ENCODE data around the gene TRIM10.

The TRIM10 gene

DNA sequence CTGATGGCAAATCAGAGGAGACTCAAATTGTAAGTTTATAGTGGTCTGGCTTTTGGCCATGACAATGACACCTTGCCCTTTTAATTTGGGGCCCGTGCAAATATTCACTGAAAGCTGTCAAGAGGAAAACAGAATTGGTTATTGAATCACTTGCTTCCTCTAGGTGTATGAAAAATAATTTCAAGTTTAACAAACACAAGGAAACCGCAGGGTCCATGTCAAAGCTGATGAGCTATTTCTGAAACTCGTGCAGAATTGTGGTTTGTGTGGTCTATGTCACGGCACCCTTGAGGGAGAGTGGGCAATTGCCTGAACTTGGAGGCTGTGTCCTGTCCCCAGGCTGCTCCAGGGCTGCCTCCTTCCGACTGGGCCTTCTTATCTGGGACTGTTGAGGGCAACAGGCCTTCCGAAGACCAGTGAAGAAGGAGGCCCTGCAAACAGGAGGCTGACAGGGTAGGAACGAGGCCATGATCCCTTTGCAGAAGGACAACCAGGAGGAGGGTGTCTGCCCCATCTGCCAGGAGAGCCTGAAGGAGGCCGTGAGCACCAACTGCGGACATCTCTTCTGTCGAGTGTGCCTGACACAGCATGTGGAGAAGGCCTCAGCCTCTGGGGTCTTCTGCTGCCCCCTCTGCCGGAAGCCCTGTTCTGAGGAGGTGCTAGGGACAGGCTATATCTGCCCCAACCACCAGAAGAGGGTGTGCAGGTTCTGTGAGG, 24.3 kb downstream of the TRIM10 start:
- TF ChIP-seq, protein P1, sequence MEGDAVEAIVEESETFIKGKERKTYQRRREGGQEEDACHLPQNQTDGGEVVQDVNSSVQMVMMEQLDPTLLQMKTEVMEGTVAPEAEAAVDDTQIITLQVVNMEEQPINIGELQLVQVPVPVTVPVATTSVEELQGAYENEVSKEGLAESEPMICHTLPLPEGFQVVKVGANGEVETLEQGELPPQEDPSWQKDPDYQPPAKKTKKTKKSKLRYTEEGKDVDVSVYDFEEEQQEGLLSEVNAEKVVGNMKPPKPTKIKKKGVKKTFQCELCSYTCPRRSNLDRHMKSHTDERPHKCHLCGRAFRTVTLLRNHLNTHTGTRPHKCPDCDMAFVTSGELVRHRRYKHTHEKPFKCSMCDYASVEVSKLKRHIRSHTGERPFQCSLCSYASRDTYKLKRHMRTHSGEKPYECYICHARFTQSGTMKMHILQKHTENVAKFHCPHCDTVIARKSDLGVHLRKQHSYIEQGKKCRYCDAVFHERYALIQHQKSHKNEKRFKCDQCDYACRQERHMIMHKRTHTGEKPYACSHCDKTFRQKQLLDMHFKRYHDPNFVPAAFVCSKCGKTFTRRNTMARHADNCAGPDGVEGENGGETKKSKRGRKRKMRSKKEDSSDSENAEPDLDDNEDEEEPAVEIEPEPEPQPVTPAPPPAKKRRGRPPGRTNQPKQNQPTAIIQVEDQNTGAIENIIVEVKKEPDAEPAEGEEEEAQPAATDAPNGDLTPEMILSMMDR (IDR thresholded peaks at IDR 0.05; ENCODE audit: low read depth, low read length), result no peak
- Histone ChIP-seq H3K4me1 (no peaks in the 10 kb centered on the region), H3K4me3 (ENCODE audit: low read depth, low read length) (no peak overlapping the region), H3K9me3 (no peaks in the 10 kb centered on the region), H3K36me3 (no peaks in the 10 kb centered on the region), H3K27me3 (peaks cover 34% of the 10 kb centered on the region)
- no peak for DNase-seq

DNA sequence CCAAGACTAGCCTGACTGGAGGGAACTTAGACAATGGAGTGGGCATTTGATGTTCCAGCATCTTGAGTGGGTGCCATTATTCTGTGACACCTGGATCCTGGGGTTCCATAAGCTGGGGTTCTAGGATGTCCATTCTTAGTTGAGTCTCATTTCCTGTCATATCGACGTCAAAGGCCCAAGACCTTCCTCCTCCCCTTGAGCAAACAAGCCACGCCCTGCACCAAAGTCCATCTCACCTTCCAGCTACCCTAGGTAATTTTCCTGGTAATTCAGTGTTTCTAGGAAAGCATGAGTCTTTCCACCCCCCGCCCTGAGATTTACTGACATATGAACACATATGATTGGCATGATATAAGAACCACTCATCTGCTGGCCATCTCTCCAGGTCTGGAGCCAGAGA, 25.3 kb downstream of the TRIM10 start, which contains the start of gene TRIM40:
Gene TRIM40 (plus strand): TSS at position 384 of the 400 bp plus-strand sequence. CDS start 897 bp downstream, outside the sequence.
- no peak for DNase-seq
- TF ChIP-seq, protein P1 (IDR thresholded peaks at IDR 0.05; ENCODE audit: low read depth, low read length), result no peak
- no peaks in the 10 kb centered on the region for H3K4me1 ChIP-seq
- peaks cover 37% of the 10 kb centered on the region for H3K27me3 ChIP-seq
- H3K9me3 ChIP-seq, result no peaks in the 10 kb centered on the region
- H3K36me3 ChIP-seq, result no peaks in the 10 kb centered on the region
- no peak within 1 kb of the TSS for H3K4me3 ChIP-seq (ENCODE audit: low read depth, low read length)

DNA sequence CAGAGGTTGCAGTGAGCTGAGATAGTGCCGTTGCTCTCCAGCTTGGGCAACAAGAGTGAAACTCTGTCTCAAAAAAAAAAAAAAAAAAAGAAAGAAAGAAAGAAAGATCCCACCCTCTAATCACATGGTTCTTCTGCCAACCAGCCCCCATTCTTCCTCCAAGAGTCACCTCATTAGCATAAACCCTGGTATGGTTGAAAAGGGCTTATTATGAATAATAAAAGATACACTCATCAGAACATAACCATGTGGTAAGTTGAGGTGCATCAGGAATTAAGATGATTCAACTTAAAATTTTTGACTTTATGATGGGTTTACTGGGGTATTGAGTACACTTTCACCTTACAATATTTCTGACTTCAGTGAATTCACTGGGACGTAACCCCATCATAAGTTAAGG, 25.9 kb downstream of the TRIM10 start:
- no peaks in the 10 kb centered on the region for H3K36me3 ChIP-seq
- TF ChIP-seq, protein P1 (IDR thresholded peaks at IDR 0.05; ENCODE audit: low read depth, low read length), result no peak
- no peaks in the 10 kb centered on the region for H3K9me3 ChIP-seq
- DNase-seq, result no peak
- H3K4me1 ChIP-seq, result no peaks in the 10 kb centered on the region
- H3K4me3 ChIP-seq (ENCODE audit: low read depth, low read length), result no peak overlapping the region
- peaks cover 40% of the 10 kb centered on the region for H3K27me3 ChIP-seq

DNA sequence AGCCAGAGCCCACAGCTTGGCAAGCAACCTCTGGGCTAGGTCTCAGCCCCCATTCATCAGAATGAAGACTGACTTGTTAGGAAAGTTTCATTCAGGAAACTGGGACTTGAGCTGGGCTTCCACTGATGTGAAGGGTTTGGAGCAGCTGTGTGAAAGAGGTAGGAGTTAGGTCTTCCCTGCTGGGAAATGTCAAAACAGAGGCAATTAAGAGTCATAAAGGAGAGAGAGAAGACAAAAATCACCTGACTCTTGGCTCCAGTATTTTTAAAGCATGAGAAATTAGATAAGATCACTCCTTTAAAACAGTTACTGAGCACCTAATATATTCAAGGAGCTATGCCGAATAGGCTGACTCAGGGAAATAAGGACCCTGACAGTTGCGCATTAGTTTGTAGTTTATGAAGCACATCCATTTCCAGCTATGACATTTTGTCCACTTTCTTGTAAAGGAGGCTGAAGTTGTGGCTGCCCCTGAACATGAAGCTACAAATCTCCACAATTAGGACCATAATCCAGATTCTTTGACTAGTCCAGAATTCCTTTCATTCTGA, 29.0 kb downstream of the TRIM10 start:
- H3K4me1 ChIP-seq, result no peaks in the 10 kb centered on the region
- TF ChIP-seq, protein P1 (IDR thresholded peaks at IDR 0.05; ENCODE audit: low read depth, low read length), result no peak
- H3K4me3 ChIP-seq (ENCODE audit: low read depth, low read length), result no peak overlapping the region
- H3K9me3 ChIP-seq, result no peaks in the 10 kb centered on the region
- H3K27me3 ChIP-seq, result peaks cover 65% of the 10 kb centered on the region
- H3K36me3 ChIP-seq, result no peaks in the 10 kb centered on the region
- no peak for DNase-seq

DNA sequence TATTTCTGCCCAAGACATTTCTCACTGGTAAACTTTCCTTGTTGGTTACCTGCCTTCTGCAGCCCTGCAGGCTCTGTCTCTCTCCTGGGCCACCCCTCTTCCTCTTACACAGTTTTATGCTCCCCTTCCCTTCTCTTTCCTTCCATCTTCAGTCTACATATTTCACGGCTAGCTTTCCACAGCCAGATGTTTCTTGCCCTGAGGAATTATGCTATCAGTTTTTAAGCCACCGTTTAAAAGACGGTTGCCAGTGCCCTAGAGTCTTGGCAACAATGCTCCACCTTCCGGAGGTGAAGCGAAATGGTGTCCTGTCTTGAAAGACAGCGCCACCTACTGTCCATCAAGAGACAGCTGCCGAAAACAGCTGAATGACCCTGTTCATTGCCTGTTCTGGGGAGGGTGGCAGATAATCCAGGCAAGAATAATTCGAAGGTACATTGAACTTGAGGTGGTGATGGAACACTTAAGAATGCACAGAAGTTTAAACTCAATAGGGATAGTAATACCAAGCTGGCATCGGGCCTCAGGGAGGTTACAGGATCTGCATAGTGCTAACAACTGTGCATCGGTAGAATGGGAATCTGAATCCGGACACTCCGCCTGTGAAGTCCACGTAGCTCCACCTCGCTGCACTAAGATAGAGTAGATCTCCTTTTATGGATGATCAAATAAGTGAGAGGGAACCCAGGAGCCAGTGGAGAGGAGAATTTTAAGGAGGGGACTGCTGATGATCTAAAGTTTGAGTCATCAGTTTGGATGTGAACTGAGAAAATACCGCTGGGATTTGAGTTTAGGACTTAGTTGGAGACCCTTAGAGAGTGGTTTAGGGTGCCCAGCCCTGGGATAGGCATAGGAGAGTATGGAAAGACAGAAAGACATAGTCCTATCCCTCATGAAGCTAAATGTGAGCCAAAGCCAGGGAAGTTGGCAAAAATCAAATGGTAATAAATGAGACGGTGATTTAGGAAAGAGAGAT, 29.8 kb downstream of the TRIM10 start:
- peak; percentile 61 for DNase-seq
- Histone ChIP-seq H3K4me3 (ENCODE audit: low read depth, low read length) (no peak overlapping the region), H3K27me3 (peaks cover 70% of the 10 kb centered on the region), H3K9me3 (no peaks in the 10 kb centered on the region), H3K4me1 (no peaks in the 10 kb centered on the region), H3K36me3 (no peaks in the 10 kb centered on the region)
- TF ChIP-seq, protein P1 (IDR thresholded peaks at IDR 0.05; ENCODE audit: low read depth, low read length), result peak; percentile 100

Data from BE2C (cell line).